ENCODE measurements around the gene CPNE1.

The CPNE1 gene

DNA sequence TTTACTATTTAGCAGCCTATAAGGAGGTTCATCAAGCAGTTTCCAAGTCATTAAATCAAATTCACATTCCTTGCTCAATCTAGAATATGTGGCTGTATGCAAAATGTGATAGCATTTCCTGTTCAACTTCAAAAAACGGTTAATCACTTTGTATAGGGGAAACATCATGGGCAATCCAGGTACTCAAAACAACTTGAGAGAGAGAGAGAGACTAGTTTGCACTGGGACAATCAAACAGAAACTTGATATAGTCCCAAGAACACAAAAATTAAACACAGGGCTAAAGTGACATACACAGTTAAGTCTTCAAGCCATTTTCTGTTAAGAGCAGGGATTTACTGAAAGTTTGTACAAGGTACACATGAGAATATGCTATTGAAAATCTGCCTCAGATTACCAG is 7.4 kb downstream of the CPNE1 start:
- TF ChIP-seq, protein P1, sequence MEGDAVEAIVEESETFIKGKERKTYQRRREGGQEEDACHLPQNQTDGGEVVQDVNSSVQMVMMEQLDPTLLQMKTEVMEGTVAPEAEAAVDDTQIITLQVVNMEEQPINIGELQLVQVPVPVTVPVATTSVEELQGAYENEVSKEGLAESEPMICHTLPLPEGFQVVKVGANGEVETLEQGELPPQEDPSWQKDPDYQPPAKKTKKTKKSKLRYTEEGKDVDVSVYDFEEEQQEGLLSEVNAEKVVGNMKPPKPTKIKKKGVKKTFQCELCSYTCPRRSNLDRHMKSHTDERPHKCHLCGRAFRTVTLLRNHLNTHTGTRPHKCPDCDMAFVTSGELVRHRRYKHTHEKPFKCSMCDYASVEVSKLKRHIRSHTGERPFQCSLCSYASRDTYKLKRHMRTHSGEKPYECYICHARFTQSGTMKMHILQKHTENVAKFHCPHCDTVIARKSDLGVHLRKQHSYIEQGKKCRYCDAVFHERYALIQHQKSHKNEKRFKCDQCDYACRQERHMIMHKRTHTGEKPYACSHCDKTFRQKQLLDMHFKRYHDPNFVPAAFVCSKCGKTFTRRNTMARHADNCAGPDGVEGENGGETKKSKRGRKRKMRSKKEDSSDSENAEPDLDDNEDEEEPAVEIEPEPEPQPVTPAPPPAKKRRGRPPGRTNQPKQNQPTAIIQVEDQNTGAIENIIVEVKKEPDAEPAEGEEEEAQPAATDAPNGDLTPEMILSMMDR (conservative IDR thresholded peaks at IDR 0.05) = no peak

DNA sequence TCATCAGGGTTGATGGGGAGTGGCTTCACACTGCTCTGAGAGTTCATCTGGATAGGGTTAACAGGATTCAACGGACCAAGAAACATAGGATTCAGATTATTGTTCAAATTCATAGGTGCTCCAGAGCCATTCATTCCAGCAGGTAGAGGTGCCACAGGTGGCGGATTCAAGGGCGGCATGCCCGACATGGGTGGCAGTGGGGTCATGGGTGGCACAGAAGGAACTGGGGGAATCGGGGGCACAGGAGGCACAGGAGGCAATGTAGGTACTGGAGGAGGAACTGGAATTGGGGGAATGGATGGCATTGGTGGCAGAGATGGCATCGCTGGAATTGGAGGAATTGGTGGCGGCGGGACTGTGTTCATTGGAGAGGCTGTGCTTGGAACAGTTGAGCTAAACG is 10.3 kb downstream of the CPNE1 start:
- TF ChIP-seq, protein P1 (conservative IDR thresholded peaks at IDR 0.05) = no peak
- H3K27ac ChIP-seq = no peak overlapping the region

More for the DNA sequence above, 7.4 kb downstream of the CPNE1 start:
- H3K27ac ChIP-seq = no peak overlapping the region

DNA sequence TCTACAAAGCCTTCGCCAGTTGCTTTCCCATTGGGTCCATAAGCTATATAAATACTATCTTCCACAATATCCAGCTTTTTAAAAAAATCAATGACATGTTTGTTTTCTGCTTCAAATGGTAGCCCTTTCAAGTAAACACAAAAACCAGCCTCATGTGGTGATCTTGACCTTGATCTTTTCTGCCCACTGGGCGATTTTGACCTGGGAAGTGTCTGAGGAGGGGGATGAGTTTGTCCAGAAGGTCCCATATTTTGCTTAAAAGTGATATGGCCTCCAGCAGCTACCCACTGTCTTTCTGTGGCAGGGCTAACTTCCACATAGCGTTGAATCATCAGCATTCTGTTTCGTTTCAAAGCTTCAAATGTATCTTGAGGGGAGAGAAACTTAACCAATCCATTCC is 10.8 kb downstream of the CPNE1 start:
- TF ChIP-seq, protein P1 (conservative IDR thresholded peaks at IDR 0.05) = no peak
- H3K27ac ChIP-seq = no peak overlapping the region

DNA sequence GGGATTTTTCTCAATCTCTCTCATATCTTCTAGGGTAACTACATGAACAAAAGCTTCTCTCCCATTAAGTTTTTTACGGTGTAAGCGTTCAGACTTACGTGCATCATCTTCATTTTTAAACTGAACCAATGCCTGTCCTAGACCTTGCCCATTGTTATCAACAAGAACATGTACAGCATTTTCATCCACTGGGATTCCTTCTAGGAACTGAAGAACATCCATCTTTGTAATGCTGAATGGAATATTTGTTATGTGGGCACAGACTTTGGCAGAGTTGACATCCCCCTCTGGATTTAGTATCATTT is 11.3 kb downstream of the CPNE1 start:
- TF ChIP-seq, protein P1 (conservative IDR thresholded peaks at IDR 0.05) = no peak
- H3K27ac ChIP-seq = no peak overlapping the region

DNA sequence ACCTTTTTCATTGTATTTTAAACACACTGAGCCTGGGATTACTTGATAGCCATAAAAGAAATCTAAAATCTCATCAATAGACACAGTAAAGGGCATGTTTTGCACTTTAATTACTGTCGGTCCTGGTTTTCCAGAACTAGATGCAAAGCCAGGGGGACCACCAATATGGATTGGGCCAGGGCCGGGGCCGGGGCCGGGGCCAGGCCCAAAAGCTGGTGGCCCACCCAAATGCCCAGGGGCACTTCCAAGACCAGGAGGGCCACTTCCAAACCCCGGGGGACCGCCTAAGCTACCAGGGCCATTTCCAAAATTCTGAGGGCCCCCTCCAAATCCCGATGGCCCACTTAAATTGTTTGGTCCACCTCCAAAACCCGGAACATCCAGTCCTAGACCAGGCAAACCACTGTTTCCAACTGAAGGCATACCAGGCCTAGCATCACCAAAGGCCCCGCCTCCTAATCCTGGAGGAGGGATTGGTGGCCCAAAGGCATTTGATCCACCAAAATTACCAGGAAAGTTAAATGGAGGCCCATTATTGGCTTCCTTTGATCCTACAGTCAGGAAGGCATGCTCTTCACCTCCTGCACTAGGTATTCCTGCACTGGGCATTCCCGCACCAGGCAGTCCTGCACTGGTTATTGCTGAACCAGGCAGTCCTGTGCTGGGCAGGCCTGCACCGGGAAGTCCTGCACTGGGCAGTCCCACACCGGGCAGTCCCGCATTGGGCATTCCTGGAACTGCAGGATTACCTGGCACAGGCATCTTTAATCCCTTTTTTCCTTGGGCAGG is 11.9 kb downstream of the CPNE1 start:
- no peak overlapping the region for H3K27ac ChIP-seq
- TF ChIP-seq, protein P1 (conservative IDR thresholded peaks at IDR 0.05) = no peak

DNA sequence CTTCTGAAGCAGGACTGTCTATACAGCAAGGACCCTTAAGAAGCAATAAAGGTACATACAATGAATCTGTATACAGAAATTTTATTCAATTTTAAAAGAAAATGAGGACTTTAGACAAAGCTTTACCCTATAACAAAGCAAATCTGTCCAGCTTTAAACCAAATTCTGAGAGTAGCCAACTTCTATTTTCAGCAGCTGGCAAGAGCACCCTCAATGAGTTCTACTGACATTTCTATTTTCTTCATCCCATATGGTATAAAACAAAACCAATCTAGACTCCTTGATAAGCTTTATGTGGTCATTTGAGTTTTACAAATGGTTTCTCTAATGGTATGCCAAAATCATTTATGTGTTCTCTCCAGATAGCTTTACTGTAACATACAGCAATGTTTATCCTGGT is 12.7 kb downstream of the CPNE1 start:
- TF ChIP-seq, protein P1 (conservative IDR thresholded peaks at IDR 0.05) = no peak
- H3K27ac ChIP-seq = no peak overlapping the region

DNA sequence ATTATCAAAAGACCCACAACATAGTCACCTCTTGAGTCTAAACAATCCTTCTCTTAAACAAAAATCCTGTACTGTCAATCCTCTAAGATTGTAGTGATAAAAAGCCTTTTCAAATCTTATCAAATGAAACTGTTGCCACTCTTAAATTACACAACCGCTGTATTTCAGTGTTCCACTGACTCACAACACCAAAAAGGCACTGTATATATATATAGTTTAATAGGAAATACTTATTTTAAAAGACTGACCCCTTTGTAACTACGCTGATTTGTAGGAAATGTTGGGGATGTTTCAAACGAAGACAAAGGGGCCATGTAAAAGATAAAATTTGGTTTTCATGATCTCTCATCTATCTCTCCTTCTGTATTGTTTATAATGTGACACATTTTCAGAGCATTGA is 14.1 kb downstream of the CPNE1 start:
- H3K27ac ChIP-seq = peak overlapping the region; percentile 23
- TF ChIP-seq, protein P1 (conservative IDR thresholded peaks at IDR 0.05) = no peak

Measured in VCaP (cell line).